B cell (primary cell): Measurements from ENCODE around the gene TEX264. TPM values are rescaled to one million over a fixed set of nuclear protein-coding genes. Genes with fewer than 3 reads are reported as not detected.

Experiments
- ATAC-seq: fragments of 200-7000 bp; cut with Tn5 transposase; one replicate; pipeline ENCODE4 v1.10.0; 2021; ENCODE audit warnings: low read depth, mild to moderate bottlenecking, moderate number of reproducible peaks, moderate library complexity
- CTCF ChIA-PET: fragments of 350-600 bp; sonication (Branson Sonifier 250); formaldehyde crosslinking; loops from one replicate; lab custom pipeline; 2021; ENCODE audit warnings: antibody characterized with exemption, inconsistent platforms; lab: Charles Lee
- POLR2A ChIA-PET: fragments of 350-600 bp; sonication (Branson Sonifier 250); formaldehyde crosslinking; loops from one replicate; lab custom pipeline; 2021; ENCODE audit warnings: antibody characterized with exemption; lab: Charles Lee
- DNase-seq: peaks from one replicate; pipeline ENCODE4 v3.0.0; 2013
- H2AFZ ChIP-seq: 2 replicates; pipeline ENCODE4 v1.6.1; 2012; ENCODE audit warnings: mild to moderate bottlenecking, low read depth, low read length; ENCODE audit not compliant: insufficient read depth, poor library complexity, severe bottlenecking
- H3K27ac ChIP-seq, 2 donors: 1 replicate in 1 of 2; 2 replicates in 1 of 2; pipeline ENCODE4 v1.5.1; 2012 to 2013; ENCODE audit warnings: low read length in 2 of 2, mild to moderate bottlenecking in 2 of 2, moderate library complexity in 1 of 2
- H3K27me3 ChIP-seq, 4 experiments: fragments of 200-600 bp in 1 of 4; sonication (generic) in 1 of 4; replicated peaks in 1 of 4; 1 replicate in 2 of 4; 2 replicates in 2 of 4; pipeline versions ENCODE4 v1.6.1 to v1.7.0; 2013 to 2016; ENCODE audit warnings: low read length in 3 of 4, mild to moderate bottlenecking in 2 of 4, mixed read lengths in 1 of 4, moderate library complexity in 1 of 4; ENCODE audit not compliant: insufficient read depth in 4 of 4, control insufficient read depth in 3 of 4; ENCODE audit errors: control extremely low read depth in 1 of 4
- H3K36me3 ChIP-seq, 2 experiments: replicated peaks in 1 of 2; 1 replicate in 1 of 2; 2 replicates in 1 of 2; pipeline versions ENCODE4 v1.6.1 to v1.7.1; 2013; ENCODE audit warnings: low read length in 1 of 2; ENCODE audit not compliant: insufficient read depth in 2 of 2, control insufficient read depth in 1 of 2; ENCODE audit errors: control extremely low read depth in 1 of 2, extremely low read depth in 1 of 2
- H3K4me1 ChIP-seq, 2 donors: fragments of 200-600 bp in 1 of 2; sonication (generic) in 1 of 2; 1 replicate in 1 of 2; 2 replicates in 1 of 2; pipeline versions ENCODE4 v1.5.1 to v1.6.1; 2013 to 2017; ENCODE audit warnings: low read length in 2 of 2; ENCODE audit not compliant: control insufficient read depth in 2 of 2, insufficient read depth in 2 of 2
- H3K4me2 ChIP-seq: replicated peaks from 2 replicates; pipeline ENCODE3; 2012; ENCODE audit warnings: mild to moderate bottlenecking, low read depth, low read length; ENCODE audit not compliant: poor library complexity, severe bottlenecking
- H3K4me3 ChIP-seq, 5 experiments: fragments of 200-600 bp in 1 of 5; sonication (generic) in 1 of 5; 1 replicate in 3 of 5; 2 replicates in 2 of 5; pipeline versions ENCODE4 v1.5.1 to v1.7.0; 2011 to 2016; ENCODE audit warnings: low read length in 4 of 5, mild to moderate bottlenecking in 4 of 5, low read depth in 2 of 5, control low read depth in 1 of 5, moderate library complexity in 1 of 5; ENCODE audit not compliant: insufficient read depth in 1 of 5; ENCODE audit errors: control extremely low read depth in 1 of 5, extremely low read depth in 1 of 5
- H3K79me2 ChIP-seq: fragments of 200-600 bp; sonication (generic); one replicate; pipeline ENCODE4 v1.6.0; 2016; ENCODE audit warnings: low read length; ENCODE audit not compliant: control insufficient read depth, insufficient read depth
- H3K9ac ChIP-seq: fragments of 200-600 bp; sonication (generic); 2 replicates; pipeline ENCODE4 v1.6.1; 2017; ENCODE audit warnings: mild to moderate bottlenecking, low read length, moderate library complexity
- H3K9me3 ChIP-seq, 3 donors: one replicate each; pipeline versions ENCODE4 v1.6.1 to v1.7.1; 2013; ENCODE audit warnings: low read length in 2 of 3; ENCODE audit not compliant: control insufficient read depth in 2 of 3, insufficient read depth in 1 of 3; ENCODE audit errors: control extremely low read depth in 1 of 3
- H4K20me1 ChIP-seq: 2 replicates; pipeline ENCODE4 v1.6.0; 2012; ENCODE audit warnings: mild to moderate bottlenecking, low read length; ENCODE audit not compliant: insufficient read depth, control insufficient read depth, poor library complexity, severe bottlenecking
- H3K27ac Mint-ChIP-seq: one replicate; pipeline ENCODE4 v1.8.0; 2021; ENCODE audit warnings: mixed read lengths
- H3K27me3 Mint-ChIP-seq: one replicate; pipeline ENCODE4 v1.8.0; 2021; ENCODE audit warnings: mixed read lengths
- H3K4me1 Mint-ChIP-seq: one replicate; pipeline ENCODE4 v1.8.0; 2021; ENCODE audit warnings: mixed read lengths
- H3K4me3 Mint-ChIP-seq: one replicate; pipeline ENCODE4 v1.8.0; 2021; ENCODE audit warnings: mixed read lengths
- H3K9me3 Mint-ChIP-seq: one replicate; pipeline ENCODE4 v1.8.0; 2022; ENCODE audit warnings: mixed read lengths; ENCODE audit not compliant: insufficient read depth
- CTCF ChIP-seq: fragments of 200-600 bp; IDR thresholded peaks from one replicate; pipeline ENCODE4 v1.8.0; 2022; ENCODE audit warnings: antibody characterized with exemption, mild to moderate bottlenecking
- EZH2 ChIP-seq: IDR thresholded peaks from 2 replicates; pipeline ENCODE4 v1.6.1; 2012; ENCODE audit warnings: borderline replicate concordance, low read depth, mild to moderate bottlenecking, moderate library complexity, low read length; ENCODE audit not compliant: insufficient read depth, poor library complexity, severe bottlenecking
- WGBS: methylation state at CpG from one replicate; pipeline ENCODE4 v1.1.5; 2013; ENCODE audit warnings: missing lambda C conversion rate; ENCODE audit not compliant: insufficient coverage; 5-methylcytosine and 5-hydroxymethylcytosine counted together
- intact Hi-C: fragments of 100-400 bp; cut with micrococcal nuclease; formaldehyde crosslinking; loops from one replicate; pipeline ENCODE4 v1.10.0; 2022
- polyA plus RNA-seq: library from polyadenylated mRNA; depleted of rRNA; stranded (reverse); fragments of >200 nt; gene quantifications from 2 replicates; pipeline ENCODE4 v1.2.3, GENCODE V29; 2012
- total RNA-seq, 2 donors: library from RNA; stranded (reverse); fragments of 120-200 nt in 1 of 2; gene quantifications; 1 replicate in 1 of 2; 2 replicates in 1 of 2; pipeline versions ENCODE4 v1.2.3 to v1.2.4, GENCODE V29; 2013 to 2022

Gene TEX264
- total and polyA plus RNA-seq, 2 donors (not counting 1 experiment from before 2014, with no cell fraction given) = 39.1 to 79.7 TPM

DNA sequence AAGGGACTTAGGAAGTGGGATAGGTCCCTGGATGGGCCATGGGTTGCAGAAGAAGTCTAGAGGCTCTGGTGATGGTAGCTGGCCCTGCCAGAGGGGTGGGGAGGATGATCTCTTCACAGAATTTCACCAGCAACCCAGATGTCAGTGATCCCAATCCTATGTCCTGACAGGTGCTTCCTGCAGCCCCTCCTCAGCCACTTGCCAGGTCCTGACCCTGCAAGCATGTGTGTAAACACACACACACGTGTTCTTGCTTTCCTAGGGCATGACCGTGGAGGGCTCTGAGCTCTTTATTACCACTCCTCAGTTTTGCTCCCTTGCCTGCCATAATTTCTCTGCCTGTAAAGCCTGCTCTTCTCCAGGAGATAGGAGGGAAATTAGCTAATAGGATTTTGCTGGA lies 12.5 kb downstream of the TEX264 start:
- DNase-seq = no peak
- Histone ChIP-seq H3K27ac (no peak overlapping the region), H2AFZ (no peak overlapping the region), H3K9me3 (no peaks in the 10 kb centered on the region), H3K4me3 (no peak overlapping the region), H3K79me2 (peaks cover 61% of the 10 kb centered on the region), H3K4me1 (peaks cover 68 to 90% of the 10 kb centered on the region in 2 donors), H4K20me1 (peaks cover 5% of the 10 kb centered on the region), H3K27me3 (no peaks in the 10 kb centered on the region), H3K36me3 (peaks cover 0 to 51% of the 10 kb centered on the region in 2 experiments), H3K4me2 (no peak overlapping the region), H3K9ac (no peak overlapping the region)
- Mint-ChIP-seq H3K9me3 (no peaks in the 10 kb centered on the region), H3K4me1 (peaks cover 81% of the 10 kb centered on the region), H3K27ac (no peak overlapping the region), H3K4me3 (no peak overlapping the region), H3K27me3 (no peaks in the 10 kb centered on the region)
- WGBS = 54% methylated on average over 2 of the region's 2 CpGs
- intact Hi-C loops = loop anchor here (5.0 kb wide), 1 partner anchor 259 kb away; the partner anchor contains the start of genes PARP3 and RRP9
- CTCF ChIA-PET = interaction anchor here (1.0 to 8.0 kb wide), 3 partner anchors 14 to 294 kb away, joined by 5 to 220 read pairs (median 167); partner anchors contain the start of genes DCAF1 and TEX264
- ATAC-seq = no peak
- no peak for TF ChIP-seq CTCF
- POLR2A ChIA-PET = no interaction called here

DNA sequence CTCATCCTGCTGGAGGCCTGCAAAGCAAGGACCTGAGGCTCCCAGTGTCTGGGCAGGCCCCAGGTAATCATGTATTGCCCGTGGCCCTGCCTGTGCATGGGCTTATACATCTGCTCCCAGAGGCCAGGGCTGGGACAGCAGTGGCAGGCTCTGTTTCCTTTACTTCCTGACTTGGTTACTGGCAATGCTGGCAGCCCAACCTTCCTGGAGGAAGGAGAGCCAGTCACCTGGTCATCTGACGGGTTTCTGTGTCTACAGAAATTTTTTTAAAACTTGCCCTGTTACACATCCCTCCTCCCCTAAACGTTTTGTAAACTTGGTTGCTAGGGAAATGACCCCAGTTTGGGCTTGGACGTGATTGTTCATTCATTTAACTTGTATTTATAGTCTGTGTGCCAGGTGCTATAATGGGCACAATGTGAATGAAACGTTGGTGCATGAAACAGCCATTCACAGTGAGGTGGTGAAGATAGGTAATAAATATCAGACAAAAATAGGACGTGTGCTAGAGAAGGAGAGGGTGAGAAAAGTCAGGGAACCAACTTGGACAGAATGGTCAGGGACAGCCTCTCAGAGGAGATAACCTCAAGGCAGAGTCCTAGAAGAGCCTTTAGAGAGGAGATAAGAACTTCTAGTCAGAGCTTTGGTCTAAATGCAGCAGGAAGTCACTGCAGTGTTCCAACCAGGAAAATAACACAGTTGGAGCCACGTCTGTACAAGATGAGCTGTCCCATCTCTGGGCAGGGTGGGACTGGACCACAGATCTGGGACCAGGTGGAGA lies 14.1 kb downstream of the TEX264 start:
- H3K4me2 ChIP-seq = peak overlapping the region; percentile 74
- H3K9ac ChIP-seq = no peak overlapping the region
- 77% methylated on average over 4 of the region's 7 CpGs for WGBS
- Mint-ChIP-seq H3K9me3 (no peaks in the 10 kb centered on the region), H3K4me1 (peaks cover 67% of the 10 kb centered on the region), H3K27ac (peak overlapping the region; percentile 93), H3K27me3 (no peaks in the 10 kb centered on the region), H3K4me3 (peak overlapping the region; percentile 82)
- CTCF ChIA-PET = interaction anchor here (1.5 to 8.0 kb wide), 4 partner anchors 16 to 184 kb away, joined by 5 to 220 read pairs (median 94); partner anchors contain the start of genes DCAF1 and TEX264
- POLR2A ChIA-PET = interaction anchor here (1.1 kb wide), 1 partner anchor 11 kb away, joined by 3 read pairs; no protein-coding TSS in a partner anchor
- peaks cover 0 to 53% of the 10 kb centered on the region in 2 experiments for H3K36me3 ChIP-seq
- H2AFZ ChIP-seq = no peak overlapping the region
- peaks cover 59 to 80% of the 10 kb centered on the region in 2 donors for H3K4me1 ChIP-seq
- no peak overlapping the region for H3K4me3 ChIP-seq
- peaks cover 71% of the 10 kb centered on the region for H3K79me2 ChIP-seq
- no peak for ATAC-seq
- no peaks in the 10 kb centered on the region for H3K27me3 ChIP-seq
- intact Hi-C loops = loop anchor here (5.0 kb wide), 1 partner anchor 257 kb away; the partner anchor contains the start of genes PARP3 and RRP9
- no peak for DNase-seq
- H3K9me3 ChIP-seq = no peaks in the 10 kb centered on the region
- TF ChIP-seq CTCF = no peak
- TF ChIP-seq EZH2 = no peak
- H4K20me1 ChIP-seq = peaks cover 9% of the 10 kb centered on the region
- H3K27ac ChIP-seq = peak overlapping the region; percentile 87
